Stimulated activated CD8-positive, alpha-beta memory T cell treated with anti-CD3 and anti-CD28 coated beads, Interleukin-12 subunit alpha, Interleukin-12 subunit beta, amount 100 ng/mL, for 1 hour (primary cell): ENCODE results near the gene STAC.
"Not testable (repeated sequence)": the region's sequence is repeated elsewhere in the genome, so short reads cannot be mapped to it uniquely, and the experiment has no call there.

ENCODE experiments used
- DNase-seq: peaks from one replicate; pipeline ENCODE4 v3.0.0-alpha.2; 2020; ENCODE audit warnings: low read depth

Gene STAC

DNA sequence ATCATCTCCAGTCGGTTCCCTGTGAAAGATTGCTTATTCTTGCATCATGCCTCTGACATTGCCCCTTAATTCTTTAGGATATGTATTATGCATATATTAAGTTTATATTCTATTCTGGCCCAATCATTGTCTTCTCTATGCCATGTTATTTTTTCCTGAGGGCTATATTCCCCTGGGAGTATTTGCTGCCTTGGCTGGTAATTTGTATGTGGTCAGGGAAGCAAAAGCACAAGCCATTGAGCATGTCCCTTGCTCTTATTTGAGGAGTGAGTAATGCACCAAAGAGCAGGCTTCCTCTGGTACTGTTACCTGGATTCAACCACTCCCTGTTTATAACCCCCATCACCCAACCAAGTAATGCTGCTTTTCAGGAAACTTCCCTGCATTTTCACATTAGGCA, 36.3 kb downstream of the STAC start:
- no peak for DNase-seq

- DNase-seq = no peak
These were observed 36.9 kb downstream of the STAC start for GRCh38 chr3:36417237-36417636.

GRCh38 chr3:36418296-36418695, 38.0 kb downstream of the STAC start:
- no peak for DNase-seq

GRCh38 chr3:36428445-36428844, 48.1 kb downstream of the STAC start:
- no peak for DNase-seq

DNA sequence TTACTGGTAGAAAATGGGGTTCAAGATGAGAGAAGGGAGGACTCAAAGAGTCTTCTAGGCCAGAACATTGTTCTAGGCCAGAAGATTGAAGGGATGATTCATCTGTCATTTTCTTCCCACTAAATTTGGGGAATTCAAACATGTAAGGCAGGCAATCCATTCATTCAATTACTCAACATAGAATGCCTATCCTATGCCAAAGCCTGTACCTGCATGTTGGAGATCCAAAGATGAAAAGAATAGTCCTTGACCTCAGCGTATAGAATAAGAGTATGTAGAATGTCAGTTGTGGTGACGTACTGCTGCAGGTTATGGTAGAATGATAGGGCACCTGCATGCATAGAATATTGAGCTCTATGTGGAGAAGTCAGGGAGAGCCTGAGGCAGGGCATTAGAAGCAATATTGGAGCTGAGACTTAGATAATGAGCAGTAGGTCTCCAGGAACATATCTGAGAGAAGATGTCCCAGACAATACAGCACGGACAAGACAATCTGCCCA, 49.7 kb downstream of the STAC start:
- no peak for DNase-seq

GRCh38 chr3:36433511-36433910, 53.2 kb downstream of the STAC start:
- DNase-seq = no peak

GRCh38 chr3:36434687-36435426, 54.6 kb downstream of the STAC start:
- DNase-seq = no peak

- DNase-seq = no peak
These were observed 62.9 kb downstream of the STAC start for GRCh38 chr3:36443028-36443686.

- DNase-seq = no peak
These were observed 64.6 kb downstream of the STAC start for GRCh38 chr3:36444909-36445308.

GRCh38 chr3:36446276-36446675, 66.0 kb downstream of the STAC start:
- no peak for DNase-seq

- no peak for DNase-seq
These were observed 66.8 kb downstream of the STAC start for GRCh38 chr3:36447061-36447460.

DNA sequence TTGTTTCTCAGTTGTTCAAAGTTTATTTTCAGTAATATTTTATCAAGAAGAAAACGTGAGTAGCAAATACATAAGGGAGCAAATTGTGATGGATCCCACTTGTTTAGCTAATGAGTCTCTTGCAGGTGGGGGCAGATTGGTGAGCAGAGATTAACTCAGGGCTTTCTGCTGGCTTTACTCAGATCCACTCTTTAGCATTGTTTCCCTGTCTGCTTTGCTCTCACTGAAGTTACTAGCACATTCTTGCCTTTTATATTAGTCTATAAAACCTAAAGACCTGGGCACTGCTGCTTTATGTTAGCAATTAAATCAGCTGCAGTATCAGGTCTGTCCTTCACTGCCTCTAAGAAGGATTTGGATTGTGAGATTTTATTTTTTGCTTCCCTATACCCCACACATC, 71.5 kb downstream of the STAC start:
- no peak for DNase-seq

DNA sequence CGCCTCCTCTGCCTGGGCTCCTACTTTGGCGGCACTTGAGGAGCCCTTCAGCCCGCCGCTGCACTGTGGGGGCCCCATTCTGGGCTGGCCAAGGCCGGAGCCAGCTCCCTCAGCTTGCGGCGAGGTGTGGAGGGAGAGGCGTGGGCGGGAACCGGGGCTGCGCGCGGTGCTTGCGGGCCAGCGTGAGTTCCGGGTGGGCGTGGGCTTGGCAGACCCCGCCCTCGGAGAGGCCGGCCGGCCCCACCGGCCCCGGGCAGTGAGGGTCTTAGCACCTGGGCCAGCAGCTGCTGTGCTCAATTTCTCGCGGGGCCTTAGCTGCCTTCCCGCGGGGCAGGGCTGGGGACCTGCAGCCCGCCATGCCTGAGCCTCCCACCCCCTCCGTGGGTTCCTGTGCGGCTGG, 72.9 kb downstream of the STAC start:
- not testable (repeated sequence) for DNase-seq

DNA sequence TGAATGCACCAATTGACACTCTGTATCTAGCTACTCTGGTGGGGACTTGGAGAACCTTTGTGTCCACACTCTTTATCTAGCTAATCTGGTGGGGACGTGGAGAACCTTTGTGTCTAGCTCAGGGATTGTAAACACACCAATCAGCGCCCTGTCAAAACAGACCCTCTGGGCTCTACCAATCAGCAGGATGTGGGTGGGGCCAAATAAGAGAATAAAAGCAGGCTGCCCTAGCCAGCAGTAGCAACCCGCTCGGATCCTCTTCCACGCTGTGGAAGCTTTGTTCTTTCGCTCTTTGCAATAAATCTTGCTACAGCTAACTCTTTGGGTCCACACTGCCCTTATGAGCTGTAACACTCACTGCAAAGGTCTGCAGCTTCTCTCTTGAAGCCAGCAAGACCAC, 73.6 kb downstream of the STAC start:
- not testable (repeated sequence) for DNase-seq

GRCh38 chr3:36455406-36455805, 75.1 kb downstream of the STAC start:
- DNase-seq = no peak

GRCh38 chr3:36456784-36457183, 76.5 kb downstream of the STAC start:
- no peak for DNase-seq

- DNase-seq = no peak
These were observed 77.4 kb downstream of the STAC start for GRCh38 chr3:36457667-36458066.

DNA sequence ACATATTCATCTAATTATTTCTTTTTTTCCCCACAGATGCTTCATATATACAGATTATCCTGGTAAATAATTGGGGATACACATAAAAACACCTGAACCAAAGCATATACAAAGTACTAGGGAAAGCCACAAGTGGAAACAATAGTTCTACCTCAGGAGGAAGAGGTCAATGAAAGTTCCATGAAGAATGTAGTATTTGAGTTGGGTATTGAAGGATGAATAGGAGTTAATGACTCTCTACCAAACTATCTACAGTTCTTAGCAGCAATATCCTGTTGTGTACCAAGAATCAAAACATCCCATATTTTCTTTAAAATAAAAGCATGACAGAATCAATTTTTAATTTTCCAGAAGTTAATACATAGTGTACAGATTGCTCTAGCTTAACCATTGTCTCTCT, 78.9 kb downstream of the STAC start:
- no peak for DNase-seq

- DNase-seq = no peak
These were observed 81.3 kb downstream of the STAC start for GRCh38 chr3:36461597-36461996.

- DNase-seq = not testable (repeated sequence)
These were observed 91.7 kb downstream of the STAC start for GRCh38 chr3:36472045-36472444.

- no peak for DNase-seq
These were observed 95.3 kb downstream of the STAC start for GRCh38 chr3:36475558-36475957.

- DNase-seq = no peak
These were observed 96.1 kb downstream of the STAC start for GRCh38 chr3:36476286-36476942.

DNA sequence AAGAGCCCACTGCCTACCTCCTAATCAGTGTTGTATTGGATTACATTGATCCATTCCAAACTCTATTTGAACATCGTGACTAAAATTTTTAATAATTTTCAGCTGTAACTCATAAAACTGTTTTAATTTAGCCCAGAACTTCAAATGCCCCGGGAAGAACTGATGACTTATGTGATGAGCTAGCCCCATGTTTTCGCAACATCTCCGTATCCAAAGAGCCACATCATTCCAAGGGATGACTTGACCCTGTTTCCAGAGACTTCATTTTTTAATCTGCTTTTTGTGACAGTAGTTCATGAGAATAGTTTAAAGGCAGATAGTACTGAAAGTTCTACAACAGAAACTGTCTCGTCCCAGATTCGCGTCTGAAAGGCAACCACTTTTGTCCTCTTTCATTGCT, 97.4 kb downstream of the STAC start:
- DNase-seq = no peak
